Type B pancreatic cell (in vitro differentiated cells): ENCODE results near the gene NBAS. TPM values are rescaled to one million over a fixed set of nuclear protein-coding genes. Genes with fewer than 3 reads are reported as not detected.

ENCODE experiments used
- DNase-seq: peaks from one replicate; pipeline ENCODE4 v3.0.0; 2021; ENCODE audit warnings: mixed read lengths; ENCODE audit not compliant: unreplicated experiment; ENCODE audit errors: extremely low spot score
- H3K27ac Mint-ChIP-seq: 2 replicates; pipeline ENCODE4 v1.8.0; 2021; ENCODE audit warnings: mild to moderate bottlenecking, mixed read lengths
- H3K27me3 Mint-ChIP-seq: 2 replicates; pipeline ENCODE4 v1.8.0; 2021; ENCODE audit warnings: mixed read lengths
- H3K36me3 Mint-ChIP-seq: 2 replicates; pipeline ENCODE4 v1.8.0; 2021; ENCODE audit warnings: mixed read lengths
- H3K4me1 Mint-ChIP-seq: one replicate; pipeline ENCODE4 v1.8.0; 2021; ENCODE audit warnings: mixed read lengths; ENCODE audit not compliant: unreplicated experiment
- H3K4me3 Mint-ChIP-seq: 2 replicates; pipeline ENCODE4 v1.8.0; 2021; ENCODE audit warnings: mild to moderate bottlenecking, mixed read lengths
- H3K9me3 Mint-ChIP-seq: 2 replicates; pipeline ENCODE4 v1.8.0; 2021; ENCODE audit warnings: mixed read lengths
- total RNA-seq: library from RNA; stranded (reverse); gene quantifications from 2 replicates; pipeline ENCODE4 v1.2.1, GENCODE V29; 2021; ENCODE audit warnings: low replicate concordance
- TF ChIP-seq, protein P1 (sequence below): fragments of 200-600 bp; sonication (generic); conservative IDR thresholded peaks from 2 replicates; pipeline ENCODE4 v1.5.0; 2021; ENCODE audit warnings: antibody characterized with exemption, mild to moderate bottlenecking

NBAS gene
- total RNA-seq, 1 donor from 2014 or later = 53.5 TPM

- Mint-ChIP-seq H3K36me3 (peaks cover 55% of the 10 kb centered on the region), H3K4me3 (no peak overlapping the region), H3K27me3 (no peaks in the 10 kb centered on the region), H3K9me3 (no peaks in the 10 kb centered on the region), H3K4me1 (no peaks in the 10 kb centered on the region), H3K27ac (no peak overlapping the region)
- TF ChIP-seq, protein P1, sequence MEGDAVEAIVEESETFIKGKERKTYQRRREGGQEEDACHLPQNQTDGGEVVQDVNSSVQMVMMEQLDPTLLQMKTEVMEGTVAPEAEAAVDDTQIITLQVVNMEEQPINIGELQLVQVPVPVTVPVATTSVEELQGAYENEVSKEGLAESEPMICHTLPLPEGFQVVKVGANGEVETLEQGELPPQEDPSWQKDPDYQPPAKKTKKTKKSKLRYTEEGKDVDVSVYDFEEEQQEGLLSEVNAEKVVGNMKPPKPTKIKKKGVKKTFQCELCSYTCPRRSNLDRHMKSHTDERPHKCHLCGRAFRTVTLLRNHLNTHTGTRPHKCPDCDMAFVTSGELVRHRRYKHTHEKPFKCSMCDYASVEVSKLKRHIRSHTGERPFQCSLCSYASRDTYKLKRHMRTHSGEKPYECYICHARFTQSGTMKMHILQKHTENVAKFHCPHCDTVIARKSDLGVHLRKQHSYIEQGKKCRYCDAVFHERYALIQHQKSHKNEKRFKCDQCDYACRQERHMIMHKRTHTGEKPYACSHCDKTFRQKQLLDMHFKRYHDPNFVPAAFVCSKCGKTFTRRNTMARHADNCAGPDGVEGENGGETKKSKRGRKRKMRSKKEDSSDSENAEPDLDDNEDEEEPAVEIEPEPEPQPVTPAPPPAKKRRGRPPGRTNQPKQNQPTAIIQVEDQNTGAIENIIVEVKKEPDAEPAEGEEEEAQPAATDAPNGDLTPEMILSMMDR = no peak
- DNase-seq = no peak
These were observed 40.5 kb upstream of the NBAS start for GRCh38 chr2:15601681-15602080.

- Mint-ChIP-seq H3K9me3 (no peaks in the 10 kb centered on the region), H3K4me3 (no peak overlapping the region), H3K27ac (no peak overlapping the region), H3K27me3 (no peaks in the 10 kb centered on the region), H3K36me3 (peaks cover 59% of the 10 kb centered on the region), H3K4me1 (no peaks in the 10 kb centered on the region)
- DNase-seq = no peak
- TF ChIP-seq, protein P1 = no peak
These were observed 38.9 kb upstream of the NBAS start for GRCh38 chr2:15599994-15600393.

- peaks cover 9% of the 10 kb centered on the region for H3K4me1 Mint-ChIP-seq
- no peak overlapping the region for H3K4me3 Mint-ChIP-seq
These were observed 35.8 kb upstream of the NBAS start for GRCh38 chr2:15596968-15597367.

DNA sequence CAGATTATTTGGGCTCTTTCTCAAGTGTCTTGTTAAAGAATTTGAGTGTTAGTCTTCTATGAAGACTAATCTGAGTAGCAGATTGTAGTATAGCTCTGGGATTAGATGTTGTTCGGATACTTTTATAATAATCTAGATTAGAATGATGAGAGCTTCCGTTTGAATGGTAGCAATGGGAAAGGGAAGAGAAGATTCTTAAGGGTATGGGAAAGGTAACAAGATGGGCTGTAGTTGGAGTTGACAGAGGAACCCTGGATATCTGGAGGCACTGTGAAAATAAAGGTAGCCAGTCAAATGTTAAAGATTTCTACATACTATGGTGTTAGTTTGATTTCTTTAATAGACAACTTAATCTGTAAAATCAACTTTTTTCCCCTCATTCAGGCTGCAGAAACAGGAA is 35.2 kb upstream of the NBAS start:
- H3K27me3 Mint-ChIP-seq = no peaks in the 10 kb centered on the region
- no peak overlapping the region for H3K27ac Mint-ChIP-seq
- H3K4me1 Mint-ChIP-seq = peaks cover 11% of the 10 kb centered on the region
- DNase-seq = no peak
- TF ChIP-seq, protein P1 = no peak
- H3K4me3 Mint-ChIP-seq = no peak overlapping the region
- H3K9me3 Mint-ChIP-seq = no peaks in the 10 kb centered on the region
- H3K36me3 Mint-ChIP-seq = peaks cover 36% of the 10 kb centered on the region

More at GRCh38 chr2:15596968-15597367, 35.8 kb upstream of the NBAS start:
- DNase-seq = no peak
- H3K27me3 Mint-ChIP-seq = no peaks in the 10 kb centered on the region
- H3K36me3 Mint-ChIP-seq = peaks cover 38% of the 10 kb centered on the region
- no peaks in the 10 kb centered on the region for H3K9me3 Mint-ChIP-seq
- TF ChIP-seq, protein P1 = no peak
- H3K27ac Mint-ChIP-seq = no peak overlapping the region

DNA sequence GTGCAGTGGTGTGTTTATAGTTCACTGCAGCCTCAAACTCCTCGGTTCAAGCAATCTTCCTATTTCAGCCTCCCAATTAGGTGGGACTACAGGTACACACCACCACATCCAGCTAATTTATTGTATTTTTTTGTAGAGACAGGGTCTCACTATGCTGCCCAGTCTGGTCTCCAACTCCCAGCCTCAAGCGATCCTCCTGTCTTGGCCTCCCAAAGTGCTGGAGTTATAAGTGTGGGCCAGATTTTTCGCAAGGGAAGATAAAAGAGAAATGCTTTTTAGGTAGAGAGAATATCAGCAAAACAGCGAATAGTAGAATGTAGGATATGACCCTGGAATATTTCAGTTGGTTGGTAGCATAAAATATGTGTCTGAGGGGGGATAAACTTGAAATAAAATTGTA is 34.8 kb upstream of the NBAS start:
- Mint-ChIP-seq H3K4me3 (no peak overlapping the region), H3K27ac (no peak overlapping the region), H3K9me3 (no peaks in the 10 kb centered on the region), H3K4me1 (peaks cover 15% of the 10 kb centered on the region), H3K27me3 (no peaks in the 10 kb centered on the region), H3K36me3 (peaks cover 34% of the 10 kb centered on the region)
- TF ChIP-seq, protein P1 = no peak
- no peak for DNase-seq

DNA sequence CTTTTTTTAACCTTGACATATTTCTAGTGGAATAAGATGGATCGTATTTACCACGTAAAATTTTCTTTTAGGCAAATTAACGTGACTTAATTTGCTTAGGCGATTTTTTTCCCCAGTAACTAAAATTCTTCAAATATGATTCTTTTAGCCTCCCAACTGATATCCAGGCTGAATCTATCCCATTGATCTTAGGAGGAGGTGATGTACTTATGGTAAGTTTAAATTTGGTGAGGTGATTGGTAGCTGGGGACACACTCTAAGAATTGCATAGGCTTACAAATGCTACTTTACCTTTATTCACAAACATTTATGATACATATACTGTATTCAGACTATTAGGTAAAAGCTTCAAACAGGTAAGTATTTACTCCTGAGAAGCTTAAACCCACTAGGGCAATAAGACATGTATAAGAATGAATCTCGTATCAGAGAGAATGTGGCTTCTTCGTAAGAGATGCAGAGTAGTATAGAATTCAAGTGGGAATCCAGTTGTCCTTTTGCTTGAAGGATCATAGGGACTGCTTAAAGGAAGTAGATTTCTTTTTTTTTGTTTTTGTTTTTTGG is 34.3 kb upstream of the NBAS start:
- H3K9me3 Mint-ChIP-seq = no peaks in the 10 kb centered on the region
- peaks cover 31% of the 10 kb centered on the region for H3K36me3 Mint-ChIP-seq
- TF ChIP-seq, protein P1 = no peak
- no peak overlapping the region for H3K4me3 Mint-ChIP-seq
- no peak for DNase-seq
- no peaks in the 10 kb centered on the region for H3K27me3 Mint-ChIP-seq
- no peak overlapping the region for H3K27ac Mint-ChIP-seq
- H3K4me1 Mint-ChIP-seq = peaks cover 16% of the 10 kb centered on the region
